Measurements from ENCODE around the gene COL5A1.
A peak's percentile ranks its signal among the peaks of the same experiment; 100 is the strongest.
"Not testable (repeated sequence)": the region's sequence is repeated elsewhere in the genome, so short reads cannot be mapped to it uniquely, and the experiment has no call there.

The COL5A1 gene

DNA sequence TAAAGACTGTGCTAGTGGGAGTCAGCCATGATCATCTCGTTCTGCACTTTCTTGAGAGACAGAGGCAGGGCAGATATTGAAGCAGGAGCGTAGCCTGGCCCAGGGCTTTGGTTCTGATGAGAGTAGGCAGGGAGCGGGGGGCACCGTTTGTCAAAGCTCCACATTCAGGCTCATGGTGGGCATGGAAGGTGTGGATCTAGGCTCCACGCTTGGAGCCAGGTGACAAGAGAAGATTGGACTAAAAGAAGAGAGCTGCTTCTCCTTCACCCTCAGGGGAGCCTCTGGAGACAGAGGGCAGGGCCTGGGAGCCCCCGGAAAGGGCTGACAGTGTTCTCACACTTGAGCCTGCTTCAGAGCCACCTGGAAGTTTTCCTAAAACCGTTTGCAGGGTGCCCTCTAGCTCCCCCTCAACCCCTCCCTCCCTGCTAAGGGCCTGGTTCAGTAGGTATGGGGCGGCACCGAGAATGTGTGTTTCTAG lies 214.3 kb downstream of the COL5A1 start:
- DNase-seq (ENCODE audit: low spot score): no peak
- TF ChIP-seq, protein P1, sequence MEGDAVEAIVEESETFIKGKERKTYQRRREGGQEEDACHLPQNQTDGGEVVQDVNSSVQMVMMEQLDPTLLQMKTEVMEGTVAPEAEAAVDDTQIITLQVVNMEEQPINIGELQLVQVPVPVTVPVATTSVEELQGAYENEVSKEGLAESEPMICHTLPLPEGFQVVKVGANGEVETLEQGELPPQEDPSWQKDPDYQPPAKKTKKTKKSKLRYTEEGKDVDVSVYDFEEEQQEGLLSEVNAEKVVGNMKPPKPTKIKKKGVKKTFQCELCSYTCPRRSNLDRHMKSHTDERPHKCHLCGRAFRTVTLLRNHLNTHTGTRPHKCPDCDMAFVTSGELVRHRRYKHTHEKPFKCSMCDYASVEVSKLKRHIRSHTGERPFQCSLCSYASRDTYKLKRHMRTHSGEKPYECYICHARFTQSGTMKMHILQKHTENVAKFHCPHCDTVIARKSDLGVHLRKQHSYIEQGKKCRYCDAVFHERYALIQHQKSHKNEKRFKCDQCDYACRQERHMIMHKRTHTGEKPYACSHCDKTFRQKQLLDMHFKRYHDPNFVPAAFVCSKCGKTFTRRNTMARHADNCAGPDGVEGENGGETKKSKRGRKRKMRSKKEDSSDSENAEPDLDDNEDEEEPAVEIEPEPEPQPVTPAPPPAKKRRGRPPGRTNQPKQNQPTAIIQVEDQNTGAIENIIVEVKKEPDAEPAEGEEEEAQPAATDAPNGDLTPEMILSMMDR (IDR thresholded peaks at IDR 0.05; ENCODE audit: borderline replicate concordance, control extremely low read depth, extremely low read depth, insufficient read depth, missing control alignments): no peak
- in situ Hi-C loops (cut with MboI; ENCODE audit: low sequenced_read_pairs, unreplicated experiment): no loop called here

DNA sequence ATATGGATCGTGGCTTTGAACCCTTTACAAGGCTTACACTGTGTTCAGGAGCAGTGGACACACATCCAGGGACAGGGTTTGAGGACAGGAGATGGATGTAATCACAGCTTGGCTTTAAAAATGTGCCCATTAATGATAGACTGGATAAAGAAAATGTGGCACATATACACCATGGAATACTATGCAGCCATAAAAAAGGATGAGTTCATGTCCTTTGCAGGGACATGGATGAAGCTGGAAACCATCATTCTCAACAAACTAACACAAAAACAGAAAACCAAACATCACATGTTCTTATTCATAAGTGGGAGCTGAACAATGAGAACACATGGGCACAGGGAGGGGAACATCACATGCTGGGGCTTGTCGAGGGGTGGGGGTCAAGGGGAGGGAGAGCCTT lies 215.8 kb downstream of the COL5A1 start:
- in situ Hi-C loops (cut with MboI; ENCODE audit: low sequenced_read_pairs, unreplicated experiment); DNase-seq (ENCODE audit: low spot score): not testable (repeated sequence)

DNA sequence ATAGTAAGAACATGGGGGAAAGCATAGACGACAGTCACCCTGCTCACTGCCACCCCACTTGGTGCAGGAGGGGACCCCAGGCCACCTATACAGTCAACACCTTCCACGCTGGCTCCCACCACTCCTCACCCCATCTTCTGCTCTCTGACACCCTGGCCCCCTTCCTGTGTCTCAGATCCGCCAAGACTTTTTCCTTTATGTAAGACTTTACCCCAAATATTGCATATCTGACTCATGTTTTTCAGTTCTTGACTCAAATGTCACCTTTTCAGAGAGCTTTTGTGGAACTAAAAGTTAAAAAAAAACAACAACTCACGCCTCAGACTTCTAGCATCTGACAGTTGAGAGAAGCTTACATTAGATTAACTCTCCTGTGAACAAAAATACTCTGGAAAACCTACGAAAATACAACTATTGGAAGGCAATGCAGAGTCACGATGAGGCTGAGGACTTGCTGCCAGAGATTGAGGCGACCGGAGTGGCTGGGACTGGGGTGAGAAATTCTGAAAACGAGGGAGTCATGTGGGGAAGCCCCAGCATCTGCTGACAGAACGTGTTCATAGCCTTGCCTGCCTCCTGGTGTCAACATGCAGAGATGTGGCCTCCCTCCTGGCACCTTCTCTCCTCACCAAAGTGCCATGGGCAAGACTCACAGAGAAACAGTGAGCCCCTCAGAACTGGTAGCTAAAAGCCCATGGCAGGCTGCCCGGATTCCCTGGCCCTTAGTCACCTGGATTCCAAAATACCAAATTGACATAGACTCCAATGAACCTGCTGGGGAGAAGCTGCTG lies 216.6 kb downstream of the COL5A1 start:
- in situ Hi-C loops (cut with MboI; ENCODE audit: low sequenced_read_pairs, unreplicated experiment): no loop called here
- TF ChIP-seq, protein P1 (IDR thresholded peaks at IDR 0.05; ENCODE audit: borderline replicate concordance, control extremely low read depth, extremely low read depth, insufficient read depth, missing control alignments): peak; percentile 60
- peak; percentile 78 for DNase-seq (ENCODE audit: low spot score)

DNA sequence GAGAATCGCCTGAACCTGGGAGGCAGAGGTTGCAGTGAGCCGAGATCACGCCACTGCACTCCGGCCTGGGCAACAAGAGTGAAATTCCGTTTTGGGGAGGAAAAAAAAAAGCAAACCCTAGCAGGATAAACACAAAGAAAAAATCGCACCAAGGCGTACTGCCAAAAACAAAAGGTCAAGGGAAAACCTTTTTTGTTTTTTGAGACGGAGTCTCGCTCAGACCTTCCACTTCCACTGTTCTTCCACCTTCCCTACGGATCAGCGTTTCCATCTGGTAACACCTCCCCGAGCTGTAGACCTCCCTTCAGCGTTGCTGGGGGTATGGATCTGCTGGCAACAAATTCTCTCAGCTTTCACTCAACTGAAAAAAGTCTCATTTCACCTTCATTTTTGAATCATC lies 218.9 kb downstream of the COL5A1 start:
- DNase-seq (ENCODE audit: low spot score): no peak
- in situ Hi-C loops (cut with MboI; ENCODE audit: low sequenced_read_pairs, unreplicated experiment): no loop called here

DNA sequence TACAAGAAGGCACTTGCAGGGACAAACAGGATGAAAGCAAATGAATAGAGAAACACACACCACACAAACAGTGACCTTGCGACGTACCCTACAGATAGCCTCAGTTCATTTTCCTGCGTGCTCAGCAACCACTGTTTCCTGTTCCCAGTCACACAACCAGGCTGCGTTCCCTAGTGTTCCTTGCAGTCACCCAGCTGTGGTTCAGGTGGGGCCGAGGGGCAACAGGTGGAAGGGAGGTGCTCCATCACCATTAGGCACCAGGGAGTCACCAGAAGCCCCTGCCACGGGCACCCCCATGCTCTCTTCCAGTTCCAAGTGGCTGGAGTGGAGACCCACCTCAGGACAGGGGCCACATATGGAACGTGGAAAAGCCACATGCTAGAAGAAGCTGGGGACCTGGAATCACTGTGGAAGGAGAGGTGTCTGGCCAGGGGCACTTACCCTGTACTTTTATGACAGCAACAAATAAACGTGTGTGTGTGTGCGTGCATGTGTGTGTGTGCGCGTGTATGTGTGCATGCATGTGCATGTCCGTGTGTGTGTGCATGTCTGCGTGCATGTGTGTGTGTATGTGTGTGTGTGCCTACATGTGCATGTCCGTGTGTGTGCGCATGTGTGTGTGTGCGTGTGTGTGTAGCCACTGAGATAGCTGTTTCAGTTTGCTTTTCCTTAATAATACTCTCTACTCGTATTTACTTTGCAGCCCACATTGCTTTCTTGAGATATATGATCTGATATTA lies 220.2 kb downstream of the COL5A1 start:
- in situ Hi-C loops (cut with MboI; ENCODE audit: low sequenced_read_pairs, unreplicated experiment): no loop called here
- TF ChIP-seq, protein P1 (IDR thresholded peaks at IDR 0.05; ENCODE audit: borderline replicate concordance, control extremely low read depth, extremely low read depth, insufficient read depth, missing control alignments): no peak
- no peak for DNase-seq (ENCODE audit: low spot score)

More for the DNA sequence above, 218.9 kb downstream of the COL5A1 start:
- TF ChIP-seq, protein P1 (IDR thresholded peaks at IDR 0.05; ENCODE audit: borderline replicate concordance, control extremely low read depth, extremely low read depth, insufficient read depth, missing control alignments): no peak

DNA sequence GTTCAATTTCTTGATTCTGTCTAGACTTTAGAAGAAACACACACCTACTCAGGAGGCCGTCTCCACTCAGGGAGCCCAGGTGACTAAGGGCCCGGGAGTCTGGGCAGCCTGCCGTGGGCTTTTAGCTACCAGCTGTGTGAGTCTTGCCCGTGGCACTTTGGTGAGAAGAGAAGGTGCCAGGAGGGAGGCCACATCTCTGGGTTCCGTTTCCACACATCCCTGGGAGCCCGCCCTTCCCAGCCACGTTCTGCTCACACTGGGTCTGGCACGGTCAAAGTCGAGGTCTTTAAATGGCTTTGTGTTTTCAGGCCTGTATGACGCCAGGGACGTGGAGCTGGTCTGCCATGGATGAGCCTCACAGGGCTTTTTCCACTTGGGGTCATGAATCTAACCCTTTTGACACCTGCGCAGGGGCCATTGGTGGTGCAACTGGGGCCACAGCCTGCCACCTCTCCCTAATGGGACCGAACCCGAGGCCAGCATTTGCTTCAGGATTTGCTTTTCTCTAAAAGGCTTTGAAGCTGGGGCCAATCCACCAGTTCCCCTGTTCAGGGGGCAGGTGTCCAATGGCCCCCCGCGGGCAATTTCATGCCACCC lies 221.8 kb downstream of the COL5A1 start:
- in situ Hi-C loops (cut with MboI; ENCODE audit: low sequenced_read_pairs, unreplicated experiment): no loop called here
- no peak for DNase-seq (ENCODE audit: low spot score)
- TF ChIP-seq, protein P1 (IDR thresholded peaks at IDR 0.05; ENCODE audit: borderline replicate concordance, control extremely low read depth, extremely low read depth, insufficient read depth, missing control alignments): no peak

All from GM13976 (cell line).